Testis (tissue), 5 donors: ENCODE data around the gene AFG1L. TPM values are rescaled to one million over a fixed set of nuclear protein-coding genes. Genes with fewer than 3 reads are reported as not detected.
A peak's percentile ranks its signal among the peaks of the same experiment; 100 is the strongest.
"Not testable (repeated sequence)": the region's sequence is repeated elsewhere in the genome, so short reads cannot be mapped to it uniquely, and the experiment has no call there.

Source experiments
- DNase-seq: peaks from one replicate; pipeline ENCODE4 v3.0.0-alpha.2; 2019
- H3K27ac ChIP-seq, 2 donors: fragments of 200-600 bp; sonication (generic); one replicate each; pipeline ENCODE4 v1.5.1; 2019
- H3K27me3 ChIP-seq: fragments of 200-600 bp; sonication (generic); one replicate; pipeline ENCODE4 v1.5.1; 2019
- H3K36me3 ChIP-seq: fragments of 200-600 bp; sonication (generic); one replicate; pipeline ENCODE4 v1.5.1; 2017; ENCODE audit warnings: low read depth; ENCODE audit errors: missing control alignments
- H3K4me1 ChIP-seq: fragments of 200-600 bp; sonication (generic); one replicate; pipeline ENCODE4 v1.5.1; 2019
- H3K4me3 ChIP-seq, 2 donors: fragments of 200-600 bp; sonication (generic); one replicate each; pipeline ENCODE4 v1.5.1; 2017 to 2019
- H3K9me3 ChIP-seq: fragments of 200-600 bp; sonication (generic); one replicate; pipeline ENCODE4 v1.5.1; 2017
- CTCF ChIP-seq, 3 experiments: fragments of 450-650 bp in 2 of 3; fragments of 200-600 bp in 1 of 3; sonication (generic) in 1 of 3; IDR thresholded peaks; one replicate each; pipeline ENCODE4 v1.5.1; 2016 to 2019; ENCODE audit warnings: antibody characterized with exemption in 3 of 3, mild to moderate bottlenecking in 2 of 3, moderate library complexity in 1 of 3
- POLR2A ChIP-seq: fragments of 450-650 bp; IDR thresholded peaks from one replicate; pipeline ENCODE4 v1.6.1; 2017; ENCODE audit warnings: antibody characterized with exemption, mild to moderate bottlenecking, moderate library complexity
- WGBS, 2 donors: methylation state at CpG; one replicate each; pipeline ENCODE4 v1.1.5; 2018; 5-methylcytosine and 5-hydroxymethylcytosine counted together
- intact Hi-C: fragments of 100-400 bp; cut with DNase I; formaldehyde crosslinking; loops from one replicate; pipeline ENCODE4 v1.15.1; 2023; ENCODE audit warnings: low total_unique reads
- long read RNA-seq, 2 donors: transcript quantifications; one replicate each; lab custom pipeline, GENCODE V29; 2026
- polyA plus RNA-seq: library from polyadenylated mRNA; stranded (reverse); fragments of 350-450 nt; fragmentation: Illumina TruSeq; extraction: RNeasy Lipid Tissue Mini Kit (QIAGEN cat#74804); gene quantifications from one replicate; pipeline ENCODE4 v1.2.3, GENCODE V29; 2014; ENCODE audit warnings: low read depth, low replicate concordance; ENCODE audit not compliant: insufficient read depth
- total RNA-seq, 2 donors: library from RNA; depleted of rRNA; stranded (reverse); fragments of >200 nt; gene quantifications; one replicate each; pipeline ENCODE4 v1.2.3, GENCODE V29; 2016

The AFG1L gene
- 10 to 100 TPM in 1 of 2 donors, 1 to 10 TPM in 1; 9.2 to 11.7 TPM for total RNA-seq
- 43.0 TPM for polyA plus RNA-seq
- long read RNA-seq, donor 1, result 0 reads
- long read RNA-seq, donor 2, result 0 reads

GRCh38 chr6:108294727-108295625 lies at the start of gene AFG1L:
TSS of gene AFG1L (plus strand) at chr6:108295054. CDS start at chr6:108295080, 26 bp downstream.
- WGBS, 2 donors, result 1% methylated on average over 18 to 46 of the region's 46 CpGs
- Histone ChIP-seq H3K4me3 (peak within 1 kb of the TSS; percentile 82 to 83), H3K27me3 (no peaks in the 10 kb centered on the region), H3K9me3 (no peaks in the 10 kb centered on the region), H3K4me1 (peaks cover 3% of the 10 kb centered on the region), H3K27ac (peak within 1 kb of the TSS; percentile 92), H3K36me3 (no peaks in the 10 kb centered on the region)
- DNase-seq, result peak; percentile 96
- TF ChIP-seq POLR2A, result no peak
- TF ChIP-seq CTCF (IDR thresholded peaks at IDR 0.05), result peak in 1 of 3 experiments; percentile 14
- intact Hi-C loops, result no loop called here

GRCh38 chr6:108245095-108245494 lies 49.8 kb upstream of the AFG1L start:
- 96 to 97% methylated on average over 7 of the region's 7 CpGs for WGBS, 2 donors
- H3K27me3 ChIP-seq, H3K4me3 ChIP-seq, H3K4me1 ChIP-seq, intact Hi-C loops, H3K36me3 ChIP-seq, H3K27ac ChIP-seq, H3K9me3 ChIP-seq, DNase-seq: not testable (repeated sequence)

GRCh38 chr6:108247965-108248536 lies 46.8 kb upstream of the AFG1L start:
- WGBS, 2 donors, result 89 to 90% methylated on average over 1 of the region's 1 CpG

GRCh38 chr6:108250240-108250866 lies 44.5 kb upstream of the AFG1L start:
- no peaks in the 10 kb centered on the region for H3K27me3 ChIP-seq
- H3K27ac ChIP-seq, result no peak overlapping the region
- no peaks in the 10 kb centered on the region for H3K9me3 ChIP-seq
- H3K36me3 ChIP-seq, result no peaks in the 10 kb centered on the region
- WGBS, 2 donors, result 75 to 80% methylated on average over 2 of the region's 2 CpGs
- TF ChIP-seq CTCF (IDR thresholded peaks at IDR 0.05) (no peak), POLR2A (no peak)
- H3K4me3 ChIP-seq, result no peak overlapping the region
- peaks cover 12% of the 10 kb centered on the region for H3K4me1 ChIP-seq
- intact Hi-C loops, result no loop called here
- DNase-seq, result no peak

More at GRCh38 chr6:108247965-108248536, 46.8 kb upstream of the AFG1L start:
- no peak for TF ChIP-seq CTCF (IDR thresholded peaks at IDR 0.05)
- TF ChIP-seq POLR2A, result no peak
- H3K4me3 ChIP-seq, result no peak overlapping the region
- H3K27ac ChIP-seq, result no peak overlapping the region
- DNase-seq, result no peak
- intact Hi-C loops, result no loop called here
- H3K36me3 ChIP-seq, result no peaks in the 10 kb centered on the region
- H3K4me1 ChIP-seq, result peaks cover 12% of the 10 kb centered on the region
- H3K27me3 ChIP-seq, result no peaks in the 10 kb centered on the region
- H3K9me3 ChIP-seq, result no peaks in the 10 kb centered on the region

GRCh38 chr6:108251252-108251651 lies 43.6 kb upstream of the AFG1L start:
- no peak overlapping the region for H3K27ac ChIP-seq
- no peak for DNase-seq
- no peak for TF ChIP-seq POLR2A
- H3K27me3 ChIP-seq, result no peaks in the 10 kb centered on the region
- H3K4me1 ChIP-seq, result peaks cover 20% of the 10 kb centered on the region
- H3K36me3 ChIP-seq, result no peaks in the 10 kb centered on the region
- no peak overlapping the region for H3K4me3 ChIP-seq
- intact Hi-C loops, result no loop called here
- H3K9me3 ChIP-seq, result no peaks in the 10 kb centered on the region
- 61 to 62% methylated on average over 2 of the region's 2 CpGs for WGBS, 2 donors
